Measurements from ENCODE around the gene ADAM12. TPM values are rescaled to one million over a fixed set of nuclear protein-coding genes. Genes with fewer than 3 reads are reported as not detected.

Gene ADAM12
- total and polyA plus RNA-seq, 2 donors from 2014 or later, result 0.26 to 3.3 TPM

GRCh38 chr10:126131341-126131740, 256.9 kb downstream of the ADAM12 start:
- Histone ChIP-seq H3K27me3 (ENCODE audit: control insufficient read depth, insufficient read depth, low read length) (no peaks in the 10 kb centered on the region), H3K4me1 (ENCODE audit: control insufficient read depth in 2 of 3, insufficient read depth in 2 of 3, low read depth in 1 of 3, low read length in 3 of 3) (peaks cover 0 to 3% (median 0%) of the 10 kb centered on the region in 3 donors), H3K9me3 (ENCODE audit: control insufficient read depth in 2 of 3, insufficient read depth in 1 of 3, low read length in 3 of 3) (no peaks in the 10 kb centered on the region), H3K36me3 (ENCODE audit: control insufficient read depth in 2 of 3, insufficient read depth in 3 of 3, low read length in 3 of 3) (no peaks in the 10 kb centered on the region), H3K9ac (ENCODE audit: low read length in 3 of 3) (no peak overlapping the region), H3K27ac (ENCODE audit: low read depth in 2 of 2, low read length in 2 of 2) (no peak overlapping the region), H3K4me3 (ENCODE audit: low read length in 3 of 3) (no peak overlapping the region)
- intact Hi-C loops (cut with DNase I), result no loop called here
- no peak for FAIRE-seq
- DNase-seq, result no peak
- TF ChIP-seq CTCF (IDR thresholded peaks at IDR 0.05; ENCODE audit: borderline replicate concordance, extremely low read depth, insufficient read depth), result no peak

- no peak overlapping the region for H3K9ac ChIP-seq (ENCODE audit: low read length in 3 of 3)
- no peak for TF ChIP-seq CTCF (IDR thresholded peaks at IDR 0.05; ENCODE audit: borderline replicate concordance, extremely low read depth, insufficient read depth)
- no peak for FAIRE-seq
- no peaks in the 10 kb centered on the region for H3K9me3 ChIP-seq (ENCODE audit: control insufficient read depth in 2 of 3, insufficient read depth in 1 of 3, low read length in 3 of 3)
- H3K27ac ChIP-seq (ENCODE audit: low read depth in 2 of 2, low read length in 2 of 2), result no peak overlapping the region
- no peak overlapping the region for H3K4me3 ChIP-seq (ENCODE audit: low read length in 3 of 3)
- peak in 4 of 5 donors; percentile 29 to 79 (median 66) for DNase-seq
- H3K4me1 ChIP-seq (ENCODE audit: control insufficient read depth in 2 of 3, insufficient read depth in 2 of 3, low read depth in 1 of 3, low read length in 3 of 3), result no peaks in the 10 kb centered on the region
- intact Hi-C loops (cut with DNase I), result no loop called here
- no peaks in the 10 kb centered on the region for H3K27me3 ChIP-seq (ENCODE audit: control insufficient read depth, insufficient read depth, low read length)
- H3K36me3 ChIP-seq (ENCODE audit: control insufficient read depth in 2 of 3, insufficient read depth in 3 of 3, low read length in 3 of 3), result no peaks in the 10 kb centered on the region
Observed at GRCh38 chr10:126130271-126130710, 258.0 kb downstream of the ADAM12 start.

GRCh38 chr10:126129026-126129425, 259.3 kb downstream of the ADAM12 start:
- H3K4me3 ChIP-seq (ENCODE audit: low read length in 3 of 3), result no peak overlapping the region
- no peaks in the 10 kb centered on the region for H3K27me3 ChIP-seq (ENCODE audit: control insufficient read depth, insufficient read depth, low read length)
- FAIRE-seq (no peak), DNase-seq (no peak)
- H3K9ac ChIP-seq (ENCODE audit: low read length in 3 of 3), result no peak overlapping the region
- no peaks in the 10 kb centered on the region for H3K4me1 ChIP-seq (ENCODE audit: control insufficient read depth in 2 of 3, insufficient read depth in 2 of 3, low read depth in 1 of 3, low read length in 3 of 3)
- no peaks in the 10 kb centered on the region for H3K36me3 ChIP-seq (ENCODE audit: control insufficient read depth in 2 of 3, insufficient read depth in 3 of 3, low read length in 3 of 3)
- intact Hi-C loops (cut with DNase I), result no loop called here
- no peak for TF ChIP-seq CTCF (IDR thresholded peaks at IDR 0.05; ENCODE audit: borderline replicate concordance, extremely low read depth, insufficient read depth)
- H3K27ac ChIP-seq (ENCODE audit: low read depth in 2 of 2, low read length in 2 of 2), result no peak overlapping the region
- no peaks in the 10 kb centered on the region for H3K9me3 ChIP-seq (ENCODE audit: control insufficient read depth in 2 of 3, insufficient read depth in 1 of 3, low read length in 3 of 3)

GRCh38 chr10:126128581-126128980, 259.7 kb downstream of the ADAM12 start:
- Histone ChIP-seq H3K27ac (ENCODE audit: low read depth in 2 of 2, low read length in 2 of 2) (no peak overlapping the region), H3K4me1 (ENCODE audit: control insufficient read depth in 2 of 3, insufficient read depth in 2 of 3, low read depth in 1 of 3, low read length in 3 of 3) (no peaks in the 10 kb centered on the region), H3K36me3 (ENCODE audit: control insufficient read depth in 2 of 3, insufficient read depth in 3 of 3, low read length in 3 of 3) (no peaks in the 10 kb centered on the region), H3K4me3 (ENCODE audit: low read length in 3 of 3) (no peak overlapping the region), H3K9me3 (ENCODE audit: control insufficient read depth in 2 of 3, insufficient read depth in 1 of 3, low read length in 3 of 3) (no peaks in the 10 kb centered on the region), H3K27me3 (ENCODE audit: control insufficient read depth, insufficient read depth, low read length) (no peaks in the 10 kb centered on the region), H3K9ac (ENCODE audit: low read length in 3 of 3) (no peak overlapping the region)
- intact Hi-C loops (cut with DNase I), result no loop called here
- TF ChIP-seq CTCF (IDR thresholded peaks at IDR 0.05; ENCODE audit: borderline replicate concordance, extremely low read depth, insufficient read depth), result no peak
- FAIRE-seq (no peak), DNase-seq (no peak)
